T-helper 1 cell treated with Interleukin-12 subunit alpha and Interleukin-12 subunit beta and Interleukin-4 antibody, amounts not matched to agents 30 μg/mL and 1 μg/mL, for 36 hours (primary cell): ENCODE data around the gene BRI3BP.

ENCODE experiments used
- H3K27ac Mint-ChIP-seq: one replicate; pipeline ENCODE4 v1.8.0; 2021; ENCODE audit warnings: mild to moderate bottlenecking, mixed read lengths
- H3K27me3 Mint-ChIP-seq: one replicate; pipeline ENCODE4 v1.8.0; 2021; ENCODE audit warnings: low read depth, mixed read lengths
- H3K36me3 Mint-ChIP-seq: one replicate; pipeline ENCODE4 v1.8.0; 2021; ENCODE audit warnings: low read depth, mixed read lengths
- H3K4me1 Mint-ChIP-seq: one replicate; pipeline ENCODE4 v1.8.0; 2021; ENCODE audit warnings: low read depth, mixed read lengths
- H3K4me3 Mint-ChIP-seq: one replicate; pipeline ENCODE4 v1.8.0; 2021; ENCODE audit warnings: mild to moderate bottlenecking, moderate library complexity, mixed read lengths
- H3K9me3 Mint-ChIP-seq: one replicate; pipeline ENCODE4 v1.8.0; 2021; ENCODE audit warnings: mixed read lengths

The BRI3BP gene

DNA sequence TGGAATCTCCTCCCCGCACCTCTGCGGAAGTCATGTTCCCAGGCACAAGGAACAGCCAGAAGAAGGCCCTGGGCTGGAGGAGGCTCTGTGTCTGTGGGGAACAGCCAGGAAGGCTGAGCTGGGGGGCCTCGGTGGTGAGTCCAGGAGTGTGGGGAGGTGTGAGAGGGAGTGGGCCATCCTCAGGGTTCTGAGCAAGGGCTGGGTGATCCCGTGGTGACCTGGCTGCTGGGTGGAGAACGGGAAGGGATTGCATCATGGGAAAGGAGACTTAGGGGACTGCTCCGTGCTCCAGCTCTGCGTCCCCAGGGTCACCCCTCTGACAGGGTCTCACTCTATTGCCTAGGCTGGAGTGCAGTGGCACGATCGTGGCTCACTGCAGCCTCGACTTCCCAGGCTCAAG is 85.6 kb downstream of the BRI3BP start:
- H3K27ac Mint-ChIP-seq: no peak overlapping the region

GRCh38 chr12:125079648-125080645 is 86.5 kb downstream of the BRI3BP start:
- Mint-ChIP-seq H3K4me3 (no peak overlapping the region), H3K4me1 (no peaks in the 10 kb centered on the region), H3K36me3 (peaks cover 30% of the 10 kb centered on the region), H3K27me3 (no peaks in the 10 kb centered on the region), H3K9me3 (no peaks in the 10 kb centered on the region), H3K27ac (no peak overlapping the region)

More for the DNA sequence above, 85.6 kb downstream of the BRI3BP start:
- Mint-ChIP-seq H3K4me1 (no peaks in the 10 kb centered on the region), H3K27me3 (no peaks in the 10 kb centered on the region), H3K9me3 (no peaks in the 10 kb centered on the region), H3K4me3 (no peak overlapping the region), H3K36me3 (peaks cover 24% of the 10 kb centered on the region)
